GM15510 (cell line): Measurements from ENCODE around the gene JPT2.
A peak's percentile ranks its signal among the peaks of the same experiment; 100 is the strongest.

Experiments
- POLR2A ChIP-seq: IDR thresholded peaks from 3 replicates; pipeline ENCODE4 v1.6.1; 2011; ENCODE audit warnings: borderline replicate concordance; ENCODE audit not compliant: insufficient read length; ENCODE audit errors: extremely low read depth

The JPT2 gene

DNA sequence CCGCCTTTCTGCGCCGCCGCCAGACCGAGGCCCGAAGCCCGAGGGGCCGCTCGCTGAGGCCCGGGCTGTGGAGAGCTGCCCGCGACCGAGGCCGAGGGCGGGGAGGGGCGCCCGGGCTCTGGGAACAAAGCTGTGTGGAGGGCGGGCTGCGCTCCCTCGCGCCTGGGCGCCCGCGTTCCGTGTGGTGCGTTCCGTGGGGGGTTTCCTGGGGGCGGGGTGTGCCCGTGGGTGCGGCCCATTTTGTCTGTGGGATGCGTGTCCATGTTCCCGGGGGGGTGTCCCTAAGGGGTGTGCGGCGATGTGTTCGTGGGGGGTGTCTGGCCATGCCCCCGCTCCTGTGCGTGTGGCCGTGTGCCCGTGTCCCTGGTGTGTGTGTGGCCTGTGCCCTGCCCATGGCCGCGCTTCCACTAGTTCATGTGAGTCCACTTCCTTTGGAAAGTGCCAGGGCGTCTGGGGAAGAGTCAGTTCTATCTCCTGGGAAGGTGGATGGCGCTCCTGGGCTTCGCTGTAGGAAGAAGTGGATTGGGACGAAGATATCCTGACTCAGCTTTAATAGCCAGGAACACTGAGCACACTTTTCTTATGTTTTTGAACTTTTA is 520 bp downstream of the JPT2 start:
- TF ChIP-seq POLR2A, result no peak

DNA sequence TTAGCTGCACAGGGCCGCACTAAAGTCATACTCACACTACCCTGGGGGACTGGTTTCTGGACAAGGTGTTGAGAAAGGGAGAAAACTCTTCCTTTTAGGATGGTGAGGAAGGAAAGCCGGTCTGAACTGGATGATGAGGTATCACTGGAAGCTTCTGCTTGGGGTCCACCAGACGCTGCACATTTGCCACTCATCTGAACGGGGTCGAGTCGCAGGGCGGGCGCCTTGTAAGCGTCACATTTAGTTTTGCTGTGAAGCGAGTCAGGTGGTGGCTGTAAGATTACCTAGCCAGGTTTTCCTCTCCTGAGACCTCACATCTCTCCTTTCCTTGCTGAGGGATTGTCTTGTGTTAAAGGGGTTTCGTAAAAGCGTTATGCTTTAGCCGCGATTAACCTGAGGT is 2.3 kb downstream of the JPT2 start:
- no peak for TF ChIP-seq POLR2A

DNA sequence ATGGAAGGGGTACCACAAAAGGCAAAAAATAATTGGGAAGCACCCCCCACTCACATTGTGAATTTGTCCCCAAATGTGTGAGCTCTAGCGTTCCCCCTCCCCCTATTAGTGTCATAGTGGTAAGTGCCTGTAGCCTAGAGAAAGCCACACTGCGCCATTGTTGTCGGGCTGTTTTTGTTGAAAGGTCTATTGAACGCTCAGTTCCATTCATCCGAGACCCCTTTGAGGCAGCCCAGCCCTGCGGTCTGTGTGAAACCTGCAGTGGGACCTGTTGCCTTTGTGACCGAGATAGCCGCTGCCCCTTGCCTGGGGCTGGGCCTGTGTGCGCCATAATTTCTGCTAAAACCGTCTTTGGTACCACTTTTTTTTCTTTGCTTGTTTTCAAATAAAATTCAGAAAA is 3.0 kb downstream of the JPT2 start:
- TF ChIP-seq POLR2A, result no peak

DNA sequence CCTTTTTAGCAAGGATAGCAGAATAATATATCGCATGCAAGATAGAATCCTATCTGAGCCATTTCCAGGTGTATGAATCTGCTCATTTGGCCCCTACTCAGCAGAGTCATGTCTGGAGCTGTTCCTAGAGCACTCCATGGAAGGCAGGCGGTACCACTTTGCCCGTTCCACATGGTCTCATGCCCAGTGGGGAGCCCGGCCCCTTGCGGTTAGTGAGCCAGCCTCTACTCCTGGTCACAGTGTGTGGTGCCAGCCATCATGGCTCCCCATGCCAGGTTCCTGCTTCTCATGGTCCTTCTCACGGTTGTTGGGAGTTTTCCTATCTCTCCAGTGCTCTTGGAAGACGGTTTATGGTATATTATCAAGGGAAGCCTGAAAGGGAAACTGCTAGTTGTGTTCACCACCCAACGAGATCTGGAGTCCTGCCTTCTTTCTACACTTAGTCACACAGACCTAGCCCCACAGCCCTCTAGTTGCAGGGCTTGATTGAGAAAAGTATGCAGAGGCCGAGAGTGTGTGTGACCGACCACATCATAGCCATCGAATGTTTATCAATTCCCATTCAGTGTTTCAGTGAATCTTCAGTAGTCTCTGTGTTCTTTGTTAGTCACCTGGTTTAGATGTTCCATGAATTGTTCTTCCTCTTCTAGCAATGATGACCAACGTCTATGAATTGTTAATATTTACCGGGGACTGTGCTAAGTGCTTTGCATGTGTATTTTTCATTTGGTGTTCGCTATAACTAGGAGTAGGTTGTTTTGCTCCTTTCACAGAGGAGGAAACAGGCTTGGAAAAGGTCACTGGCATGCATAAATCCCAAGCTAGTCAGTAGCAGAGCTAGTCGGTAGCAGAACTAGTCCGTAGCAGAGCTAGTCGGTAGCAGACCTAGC is 9.6 kb downstream of the JPT2 start:
- TF ChIP-seq POLR2A, result no peak

DNA sequence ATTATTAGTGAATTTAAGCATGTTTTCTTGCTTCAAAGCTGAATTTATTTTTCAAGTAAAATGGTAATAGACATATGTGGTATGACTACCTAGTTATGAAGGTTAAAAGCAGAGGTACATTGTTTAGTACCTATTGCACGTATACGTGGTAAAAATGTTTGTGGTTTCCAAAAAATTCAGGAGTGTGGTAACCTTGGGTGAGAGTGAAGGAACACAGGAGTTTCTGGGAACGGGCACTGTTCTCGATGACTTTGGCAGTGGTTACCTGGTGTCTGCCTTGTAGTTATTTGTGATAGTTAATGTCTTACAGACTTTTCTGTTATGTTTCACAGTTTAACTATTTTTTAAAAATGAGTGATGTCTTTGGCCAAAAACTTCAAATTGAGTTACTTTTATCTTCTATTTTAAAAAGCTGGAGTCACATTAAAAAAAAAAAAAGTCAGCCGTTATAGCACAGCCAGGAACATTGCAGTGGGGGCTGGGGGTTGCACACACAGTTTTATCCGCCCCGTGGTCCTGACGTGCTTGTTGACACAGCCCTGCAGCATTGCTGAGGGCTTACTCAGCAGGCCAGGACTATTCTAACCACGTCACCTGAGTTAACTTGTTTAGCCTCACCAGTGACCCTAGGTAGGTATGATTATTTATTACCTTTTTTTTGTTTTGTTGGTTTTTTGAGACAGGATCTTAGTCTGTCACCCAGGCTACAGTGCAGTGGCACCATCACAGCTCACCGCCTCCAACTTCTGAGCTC is 10.9 kb downstream of the JPT2 start:
- no peak for TF ChIP-seq POLR2A

DNA sequence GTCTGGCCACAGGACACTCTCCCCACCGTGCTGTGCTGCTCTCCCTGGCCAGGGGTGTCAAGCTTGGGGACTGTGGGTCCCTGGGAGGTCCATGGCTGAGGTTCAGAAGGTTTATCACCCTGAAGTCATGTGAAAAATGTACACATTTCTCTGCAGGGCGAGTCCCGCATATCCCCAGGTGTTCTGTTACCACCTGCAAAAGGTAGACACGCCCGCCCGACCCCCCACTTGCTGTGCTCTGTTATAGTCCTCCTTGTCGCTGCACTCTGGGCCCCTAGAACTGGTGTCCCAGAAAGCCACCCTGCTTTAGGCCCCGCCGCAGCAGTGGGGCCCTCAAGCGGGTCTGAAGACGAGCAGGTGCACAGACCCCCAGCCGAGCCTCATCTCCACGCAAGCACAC is 11.8 kb downstream of the JPT2 start:
- TF ChIP-seq POLR2A, result no peak

DNA sequence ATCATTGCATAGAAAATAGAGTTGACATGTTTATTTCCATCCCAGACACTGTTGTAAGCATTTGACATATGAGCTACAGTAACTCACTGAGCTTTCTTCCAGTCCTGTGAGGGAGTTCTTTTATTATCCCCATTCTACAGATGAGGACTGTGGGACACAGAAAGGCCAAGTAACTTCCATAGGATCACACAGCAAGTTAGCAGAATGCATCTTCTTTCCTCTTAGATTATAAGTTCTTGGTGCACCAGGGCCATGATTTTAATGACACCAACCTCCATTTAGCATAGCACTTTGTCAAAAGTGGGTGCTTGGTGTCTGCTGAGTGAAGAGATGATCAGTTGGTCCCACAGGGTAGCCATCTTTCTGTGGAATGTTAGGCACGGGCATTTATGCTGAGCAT is 12.7 kb downstream of the JPT2 start:
- TF ChIP-seq POLR2A, result no peak

DNA sequence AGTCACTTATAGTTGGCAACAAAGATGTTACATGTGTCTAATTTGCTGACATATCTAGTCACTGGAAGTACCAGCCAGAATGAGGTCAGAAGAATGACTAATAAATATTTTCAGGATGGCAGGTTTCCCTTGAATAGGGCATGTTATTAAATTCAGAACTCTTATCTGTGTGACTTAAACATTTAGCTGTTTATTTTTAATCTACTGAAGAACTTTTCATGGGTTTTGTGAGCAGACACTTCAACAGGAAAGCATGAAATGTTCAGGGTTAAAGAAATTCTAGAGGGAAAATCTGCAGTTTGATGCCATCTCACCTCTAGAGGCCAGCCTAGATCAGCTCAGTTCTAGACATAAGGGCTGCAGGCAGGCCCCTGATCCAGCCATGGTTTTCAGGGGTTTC is 13.2 kb downstream of the JPT2 start:
- no peak for TF ChIP-seq POLR2A

DNA sequence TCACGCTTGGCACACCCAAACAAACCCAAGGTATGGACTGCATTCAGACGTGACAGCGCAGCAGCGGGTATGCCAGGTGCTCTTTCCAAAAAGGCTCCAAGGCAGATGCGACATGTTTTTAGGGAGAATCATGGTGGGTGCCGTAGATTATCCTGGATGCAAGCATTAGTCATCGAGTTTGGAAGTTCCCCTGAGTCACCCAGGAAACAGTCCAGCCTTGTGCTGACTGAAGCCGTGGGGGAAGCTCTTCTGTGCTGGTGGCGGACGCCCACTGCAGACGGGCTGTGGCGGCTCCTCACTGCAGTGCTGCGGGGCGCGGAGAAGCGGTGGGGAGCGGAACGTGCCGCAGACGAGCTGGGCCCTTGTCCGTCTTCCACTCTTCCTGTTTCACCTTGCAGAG is 13.9 kb downstream of the JPT2 start:
- no peak for TF ChIP-seq POLR2A

DNA sequence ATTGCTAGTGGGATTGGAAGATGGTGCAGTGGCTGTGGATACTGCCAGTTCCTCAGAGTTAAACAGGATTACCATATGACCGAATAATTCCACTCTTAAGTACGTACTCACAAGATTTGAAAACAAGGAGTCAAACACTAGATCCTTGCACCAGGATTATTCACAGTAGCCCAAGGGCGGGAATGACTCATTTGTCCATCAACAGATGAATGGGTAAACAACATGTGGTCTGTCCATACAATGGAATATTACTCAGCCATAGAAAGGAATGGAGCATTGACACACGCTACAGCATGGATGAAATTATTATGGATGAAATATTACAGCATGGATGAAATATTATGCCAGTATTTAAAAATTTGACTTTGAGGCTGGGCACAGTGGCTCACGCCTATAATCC is 18.8 kb downstream of the JPT2 start:
- no peak for TF ChIP-seq POLR2A

DNA sequence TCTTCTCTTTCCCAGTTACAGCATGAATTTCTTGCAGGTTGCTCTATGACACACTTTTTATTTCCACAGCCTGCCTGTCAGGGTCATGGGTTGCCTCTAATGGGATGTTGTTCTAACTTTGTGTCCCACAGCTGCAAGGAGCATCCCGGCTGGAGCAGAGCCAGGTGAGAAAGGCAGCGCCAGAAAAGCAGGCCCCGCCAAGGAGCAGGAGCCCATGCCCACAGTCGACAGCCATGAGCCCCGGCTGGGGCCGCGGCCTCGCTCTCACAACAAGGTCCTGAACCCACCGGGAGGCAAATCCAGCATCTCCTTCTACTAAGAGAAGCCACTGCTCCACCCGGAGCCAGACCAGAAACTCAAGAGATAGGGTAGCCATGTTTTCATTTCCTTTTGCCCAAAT is 20.6 kb downstream of the JPT2 start:
- no peak for TF ChIP-seq POLR2A

DNA sequence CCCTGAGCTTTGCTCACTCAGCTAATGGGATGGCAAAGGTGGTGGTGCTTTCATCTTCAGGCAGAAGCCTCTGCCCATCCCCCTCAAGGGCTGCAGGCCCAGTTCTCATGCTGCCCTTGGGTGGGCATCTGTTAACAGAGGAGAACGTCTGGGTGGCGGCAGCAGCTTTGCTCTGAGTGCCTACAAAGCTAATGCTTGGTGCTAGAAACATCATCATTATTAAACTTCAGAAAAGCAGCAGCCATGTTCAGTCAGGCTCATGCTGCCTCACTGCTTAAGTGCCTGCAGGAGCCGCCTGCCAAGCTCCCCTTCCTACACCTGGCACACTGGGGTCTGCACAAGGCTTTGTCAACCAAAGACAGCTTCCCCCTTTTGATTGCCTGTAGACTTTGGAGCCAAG is 22.2 kb downstream of the JPT2 start:
- no peak for TF ChIP-seq POLR2A

DNA sequence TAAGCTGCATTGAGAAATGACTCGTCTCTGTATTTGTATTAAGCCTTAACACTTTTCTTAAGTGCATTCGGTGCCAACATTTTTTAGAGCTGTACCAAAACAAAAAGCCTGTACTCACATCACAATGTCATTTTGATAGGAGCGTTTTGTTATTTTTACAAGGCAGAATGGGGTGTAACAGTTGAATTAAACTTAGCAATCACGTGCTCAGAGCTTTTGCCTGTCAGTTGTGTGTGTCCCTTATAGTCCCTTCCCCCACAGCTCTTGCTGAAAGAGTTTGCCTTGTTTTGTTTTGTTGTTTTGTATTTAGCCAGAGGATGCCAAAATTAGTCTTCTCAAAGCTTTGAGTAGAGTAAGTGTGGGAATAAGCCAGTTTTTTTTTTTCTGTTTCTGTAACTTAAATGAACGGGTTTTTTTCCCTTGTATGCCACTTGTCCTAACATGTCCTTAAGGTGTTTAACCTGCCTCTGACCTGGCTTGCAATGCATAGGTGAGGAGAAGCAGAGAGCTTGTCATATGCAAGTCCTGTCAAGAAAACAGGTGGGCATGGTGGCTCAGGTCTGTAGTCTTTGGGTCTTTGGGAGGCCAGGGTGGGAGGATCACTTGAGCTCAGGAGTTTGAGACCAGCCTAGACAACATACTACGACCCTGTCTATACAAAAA is 23.3 kb downstream of the JPT2 start:
- no peak for TF ChIP-seq POLR2A

DNA sequence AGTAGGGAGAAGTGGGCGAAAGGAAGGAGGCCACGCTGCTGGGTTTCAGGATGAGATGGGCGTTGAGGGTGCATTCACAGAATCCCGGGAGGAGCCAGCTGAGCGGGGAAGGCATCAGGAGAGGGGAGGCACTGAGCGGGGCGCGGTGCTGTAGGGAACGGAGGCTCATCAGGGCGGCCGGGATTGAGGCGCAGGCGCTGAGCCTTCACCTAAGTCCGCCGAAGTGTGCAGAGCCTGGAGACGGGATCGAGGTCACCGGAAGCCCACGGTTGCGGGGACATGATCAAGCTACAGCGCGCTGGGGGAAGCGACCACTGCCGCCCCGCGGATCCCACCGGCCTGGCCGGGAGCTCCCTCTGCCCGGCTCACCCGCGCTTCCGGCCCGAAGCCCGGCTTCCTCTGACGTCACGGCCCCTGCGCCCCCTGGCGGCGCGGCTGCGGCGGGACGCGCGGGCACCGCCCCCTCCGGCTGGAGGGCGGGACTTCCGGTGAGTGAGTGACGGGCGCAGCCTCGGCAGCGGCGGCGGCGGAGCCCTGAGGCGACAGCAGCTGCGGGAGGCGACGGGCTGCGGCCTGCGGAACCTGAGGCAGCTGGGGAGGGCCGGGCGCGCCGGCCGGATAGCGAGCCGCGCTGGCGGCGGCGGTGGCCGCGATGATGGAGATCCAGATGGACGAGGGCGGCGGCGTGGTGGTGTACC is 27.8 kb downstream of the JPT2 start, which contains the start of gene MAPK8IP3:
Gene MAPK8IP3 (plus strand): TSS at position 508 of the 698 bp plus-strand sequence. CDS start 145 bp downstream, at position 653.
- TF ChIP-seq POLR2A, result peak; percentile 98
